ENCODE data around the gene SHISA5. TPM values are rescaled to one million over a fixed set of nuclear protein-coding genes. Genes with fewer than 3 reads are reported as not detected.

Gene SHISA5
- total RNA-seq, 5 donors from 2014 or later (not counting 1 experiment from before 2014, with no cell fraction given), result 156 to 258 (median 217) TPM

DNA sequence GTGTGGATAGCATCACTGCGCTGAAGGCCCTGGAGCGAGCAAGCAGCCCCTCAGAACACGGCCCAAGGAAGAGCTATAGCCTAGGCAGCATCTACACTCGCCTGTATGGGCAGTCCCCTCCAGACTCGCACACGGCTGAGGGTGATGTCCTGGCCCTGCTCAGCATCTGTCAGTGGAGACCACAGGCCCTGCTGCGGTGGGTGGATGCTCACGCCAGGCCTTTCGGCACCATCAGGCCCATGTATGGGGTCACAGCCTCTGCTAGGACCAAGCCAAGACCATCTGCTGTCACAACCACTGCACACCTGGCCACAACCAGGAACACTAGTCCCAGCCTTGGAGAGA is 36.9 kb downstream of the SHISA5 start:
- ChIA-PET POLR2A (interaction anchor here in 1 of 2 donors (0.5 kb wide), 1 partner anchor 26 kb away, joined by 3 read pairs; no protein-coding TSS in a partner anchor), CTCF (interaction anchor here in 1 of 2 donors (1.3 to 2.9 kb wide), 2 partner anchors 31 to 40 kb away, joined by 5 to 13 read pairs; no protein-coding TSS in a partner anchor)
- H3K4me3 ChIP-seq (ENCODE audit: control insufficient read depth in 1 of 2, extremely low read depth in 1 of 2, low read length in 1 of 2), result peak overlapping the region; percentile 67 to 85
- H3K27ac ChIP-seq (ENCODE audit: low read length), result peak overlapping the region; percentile 98
- no peaks in the 10 kb centered on the region for H3K27me3 Mint-ChIP-seq
- H3K4me1 ChIP-seq (ENCODE audit: control insufficient read depth in 1 of 2, extremely low read depth in 1 of 2, insufficient read depth in 2 of 2, low read length in 2 of 2), result peaks cover 18 to 77% of the 10 kb centered on the region in 2 experiments
- no peaks in the 10 kb centered on the region for H3K27me3 ChIP-seq (replicated peaks in 1 of 2; ENCODE audit: control insufficient read depth in 2 of 2, extremely low read depth in 1 of 2, insufficient read depth in 2 of 2, low read length in 1 of 2)
- H3K36me3 ChIP-seq (ENCODE audit: control insufficient read depth in 2 of 2, extremely low read depth in 1 of 2, insufficient read depth in 1 of 2, low read length in 1 of 2), result peaks cover 0 to 38% of the 10 kb centered on the region in 2 donors
- peaks cover 22% of the 10 kb centered on the region for H3K36me3 Mint-ChIP-seq
- H3K9me3 Mint-ChIP-seq, result no peaks in the 10 kb centered on the region
- ATAC-seq (replicated peaks in 1 of 4), result no peak
- H3K9me3 ChIP-seq, result no peaks in the 10 kb centered on the region
- DNase-seq, result no peak
- peak overlapping the region; percentile 94 to 95 for H3K27ac Mint-ChIP-seq
- WGBS (ENCODE audit: insufficient coverage), result 47% methylated on average over 8 of the region's 9 CpGs
- peaks cover 52 to 61% (median 59%) of the 10 kb centered on the region in 3 donors for H3K4me1 Mint-ChIP-seq
- H3K4me3 Mint-ChIP-seq, result peak overlapping the region; percentile 83 to 88 (median 85)

DNA sequence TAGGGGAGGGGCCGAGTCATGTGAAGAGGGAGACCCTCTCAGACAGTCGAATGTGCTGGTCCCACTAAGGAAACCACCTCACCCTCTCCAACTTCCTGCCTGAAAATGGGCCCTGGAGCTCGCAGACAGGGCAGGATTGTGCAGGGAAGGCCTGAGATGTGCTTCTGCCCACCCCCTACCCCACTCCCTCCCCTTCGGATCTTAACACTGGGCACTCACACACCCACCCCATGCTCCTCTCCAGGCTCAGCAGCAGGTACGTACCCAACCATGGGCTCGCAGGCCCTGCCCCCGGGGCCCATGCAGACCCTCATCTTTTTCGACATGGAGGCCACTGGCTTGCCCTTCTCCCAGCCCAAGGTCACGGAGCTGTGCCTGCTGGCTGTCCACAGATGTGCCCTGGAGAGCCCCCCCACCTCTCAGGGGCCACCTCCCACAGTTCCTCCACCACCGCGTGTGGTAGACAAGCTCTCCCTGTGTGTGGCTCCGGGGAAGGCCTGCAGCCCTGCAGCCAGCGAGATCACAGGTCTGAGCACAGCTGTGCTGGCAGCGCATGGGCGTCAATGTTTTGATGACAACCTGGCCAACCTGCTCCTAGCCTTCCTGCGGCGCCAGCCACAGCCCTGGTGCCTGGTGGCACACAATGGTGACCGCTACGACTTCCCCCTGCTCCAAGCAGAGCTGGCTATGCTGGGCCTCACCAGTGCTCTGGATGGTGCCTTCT is 37.4 kb downstream of the SHISA5 start:
- peak overlapping the region; percentile 67 to 85 for H3K4me3 ChIP-seq (ENCODE audit: control insufficient read depth in 1 of 2, extremely low read depth in 1 of 2, low read length in 1 of 2)
- no peaks in the 10 kb centered on the region for H3K27me3 Mint-ChIP-seq

DNA sequence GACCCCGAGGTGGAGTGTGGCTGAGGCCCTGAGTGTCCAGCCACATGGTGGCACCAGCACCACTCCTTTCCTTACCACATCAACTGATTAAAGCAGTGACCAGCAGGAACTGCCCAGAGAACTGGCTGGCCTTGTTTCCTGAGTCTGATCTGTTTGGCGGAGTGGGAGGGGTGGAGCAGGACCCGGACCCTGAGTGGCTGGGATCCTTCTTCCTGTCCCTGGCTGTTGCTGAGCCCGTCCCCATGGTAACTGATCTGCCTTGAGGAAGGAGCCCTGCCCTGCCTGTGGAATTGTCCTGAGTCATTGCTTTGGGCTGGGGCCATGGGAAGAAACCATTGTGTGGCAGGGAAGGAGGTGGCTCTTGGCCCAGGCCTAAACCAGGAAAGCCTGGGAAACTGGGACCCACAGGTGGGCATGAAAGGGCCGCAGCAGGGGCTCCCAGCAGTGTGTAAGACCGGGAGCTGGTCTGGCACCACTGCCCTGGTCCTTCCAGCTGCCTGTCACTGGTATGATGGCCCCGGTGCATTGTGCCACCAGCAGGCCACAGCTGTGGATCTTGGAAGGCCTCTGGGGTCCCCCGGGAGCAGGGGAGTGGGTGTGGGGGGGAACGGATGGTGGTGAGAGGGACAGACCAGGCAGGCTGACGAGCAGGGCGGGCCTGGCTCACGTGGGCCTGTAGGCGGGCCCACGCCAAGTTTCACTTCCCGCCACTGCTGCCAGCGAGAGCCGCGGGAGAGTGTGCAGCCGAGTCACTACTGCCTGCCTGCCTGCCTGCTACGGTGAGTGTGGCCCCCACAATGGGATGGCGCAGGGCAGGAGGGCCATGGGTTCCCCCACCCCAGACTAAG is 38.2 kb downstream of the SHISA5 start:
- Mint-ChIP-seq H3K9me3 (no peaks in the 10 kb centered on the region), H3K27me3 (no peaks in the 10 kb centered on the region), H3K4me3 (peak overlapping the region; percentile 83 to 88 (median 85)), H3K36me3 (peaks cover 29% of the 10 kb centered on the region), H3K4me1 (peaks cover 55 to 58% (median 55%) of the 10 kb centered on the region in 3 donors), H3K27ac (peak overlapping the region; percentile 94 to 95)
- Histone ChIP-seq H3K36me3 (ENCODE audit: control insufficient read depth in 2 of 2, extremely low read depth in 1 of 2, insufficient read depth in 1 of 2, low read length in 1 of 2) (peaks cover 0 to 42% of the 10 kb centered on the region in 2 donors), H3K9me3 (no peaks in the 10 kb centered on the region), H3K4me3 (ENCODE audit: control insufficient read depth in 1 of 2, extremely low read depth in 1 of 2, low read length in 1 of 2) (peak overlapping the region; percentile 67 to 85), H3K4me1 (ENCODE audit: control insufficient read depth in 1 of 2, extremely low read depth in 1 of 2, insufficient read depth in 2 of 2, low read length in 2 of 2) (peaks cover 13 to 63% of the 10 kb centered on the region in 2 experiments), H3K27ac (ENCODE audit: low read length) (peak overlapping the region; percentile 98), H3K27me3 (replicated peaks in 1 of 2; ENCODE audit: control insufficient read depth in 2 of 2, extremely low read depth in 1 of 2, insufficient read depth in 2 of 2, low read length in 1 of 2) (no peaks in the 10 kb centered on the region)
- ChIA-PET CTCF (interaction anchor here (0.6 to 2.9 kb wide), 3 partner anchors 30 to 474 kb away, joined by 3 to 13 read pairs (median 4); no protein-coding TSS in a partner anchor), POLR2A (interaction anchor here (0.6 to 1.1 kb wide), 3 partner anchors 26 to 55 kb away, joined by 3 read pairs; partner anchors contain the start of gene CCDC51 (in 1 of the 2))
- peak; percentile 58 to 83 (median 72) for DNase-seq
- peak; percentile 93 to 96 (median 96) for ATAC-seq (replicated peaks in 1 of 4)
- WGBS (ENCODE audit: insufficient coverage), result 21% methylated on average over 7 of the region's 21 CpGs

More for the DNA sequence above, 37.4 kb downstream of the SHISA5 start:
- Mint-ChIP-seq H3K9me3 (no peaks in the 10 kb centered on the region), H3K4me3 (peak overlapping the region; percentile 83 to 88 (median 85)), H3K27ac (peak overlapping the region; percentile 94 to 95), H3K36me3 (peaks cover 22% of the 10 kb centered on the region), H3K4me1 (peaks cover 52 to 59% (median 58%) of the 10 kb centered on the region in 3 donors)
- DNase-seq (peak in 18 of 35 experiments; percentile 13 to 50 (median 24)), ATAC-seq (replicated peaks in 1 of 4) (peak; percentile 49 to 65 (median 55))
- 5% methylated on average over 15 of the region's 19 CpGs for WGBS (ENCODE audit: insufficient coverage)
- peaks cover 0 to 38% of the 10 kb centered on the region in 2 donors for H3K36me3 ChIP-seq (ENCODE audit: control insufficient read depth in 2 of 2, extremely low read depth in 1 of 2, insufficient read depth in 1 of 2, low read length in 1 of 2)
- H3K4me1 ChIP-seq (ENCODE audit: control insufficient read depth in 1 of 2, extremely low read depth in 1 of 2, insufficient read depth in 2 of 2, low read length in 2 of 2), result peaks cover 16 to 71% of the 10 kb centered on the region in 2 experiments
- no peaks in the 10 kb centered on the region for H3K9me3 ChIP-seq
- CTCF ChIA-PET, result interaction anchor here in 1 of 2 donors (1.0 to 2.9 kb wide), 3 partner anchors 31 to 54 kb away, joined by 3 to 13 read pairs (median 5); no protein-coding TSS in a partner anchor
- peak overlapping the region; percentile 98 for H3K27ac ChIP-seq (ENCODE audit: low read length)
- POLR2A ChIA-PET, result interaction anchor here (0.5 to 1.1 kb wide), 4 partner anchors 26 to 54 kb away, joined by 3 read pairs; partner anchors contain the start of gene CCDC51 (in 1 of the 2)
- H3K27me3 ChIP-seq (replicated peaks in 1 of 2; ENCODE audit: control insufficient read depth in 2 of 2, extremely low read depth in 1 of 2, insufficient read depth in 2 of 2, low read length in 1 of 2), result no peaks in the 10 kb centered on the region

DNA sequence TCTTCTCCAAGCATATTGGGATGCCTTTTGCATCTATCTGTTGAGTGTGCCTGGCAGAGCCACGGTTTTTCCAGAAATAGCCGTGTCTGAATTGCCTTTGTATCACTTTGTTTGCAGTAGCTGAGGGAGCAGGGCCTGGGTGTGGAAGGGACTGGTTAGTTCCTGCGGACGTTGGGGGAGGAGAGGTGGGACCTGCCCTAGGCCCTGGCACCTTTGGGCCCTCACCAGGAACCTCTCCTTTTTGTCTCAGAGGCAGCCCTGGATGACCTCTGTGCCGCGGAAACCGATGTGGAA is 38.8 kb downstream of the SHISA5 start:
- H3K9me3 ChIP-seq, result no peaks in the 10 kb centered on the region
- ChIA-PET POLR2A (no interaction called here), CTCF (no interaction called here)
- H3K27me3 Mint-ChIP-seq, result no peaks in the 10 kb centered on the region
- no peak for ATAC-seq (replicated peaks in 1 of 4)
- peak overlapping the region; percentile 98 for H3K27ac ChIP-seq (ENCODE audit: low read length)
- H3K4me3 ChIP-seq (ENCODE audit: control insufficient read depth in 1 of 2, extremely low read depth in 1 of 2, low read length in 1 of 2), result no peak overlapping the region
- peaks cover 31% of the 10 kb centered on the region for H3K36me3 Mint-ChIP-seq
- peaks cover 0 to 46% of the 10 kb centered on the region in 2 donors for H3K36me3 ChIP-seq (ENCODE audit: control insufficient read depth in 2 of 2, extremely low read depth in 1 of 2, insufficient read depth in 1 of 2, low read length in 1 of 2)
- H3K4me1 ChIP-seq (ENCODE audit: control insufficient read depth in 1 of 2, extremely low read depth in 1 of 2, insufficient read depth in 2 of 2, low read length in 2 of 2), result peaks cover 9 to 58% of the 10 kb centered on the region in 2 experiments
- H3K4me3 Mint-ChIP-seq, result peak overlapping the region; percentile 83 to 88 (median 85)
- peaks cover 51 to 57% (median 54%) of the 10 kb centered on the region in 3 donors for H3K4me1 Mint-ChIP-seq
- H3K27ac Mint-ChIP-seq, result peak overlapping the region; percentile 94 to 95
- no peaks in the 10 kb centered on the region for H3K27me3 ChIP-seq (replicated peaks in 1 of 2; ENCODE audit: control insufficient read depth in 2 of 2, extremely low read depth in 1 of 2, insufficient read depth in 2 of 2, low read length in 1 of 2)
- DNase-seq, result no peak
- H3K9me3 Mint-ChIP-seq, result no peaks in the 10 kb centered on the region
- WGBS (ENCODE audit: insufficient coverage), result 94% methylated on average over 2 of the region's 7 CpGs

DNA sequence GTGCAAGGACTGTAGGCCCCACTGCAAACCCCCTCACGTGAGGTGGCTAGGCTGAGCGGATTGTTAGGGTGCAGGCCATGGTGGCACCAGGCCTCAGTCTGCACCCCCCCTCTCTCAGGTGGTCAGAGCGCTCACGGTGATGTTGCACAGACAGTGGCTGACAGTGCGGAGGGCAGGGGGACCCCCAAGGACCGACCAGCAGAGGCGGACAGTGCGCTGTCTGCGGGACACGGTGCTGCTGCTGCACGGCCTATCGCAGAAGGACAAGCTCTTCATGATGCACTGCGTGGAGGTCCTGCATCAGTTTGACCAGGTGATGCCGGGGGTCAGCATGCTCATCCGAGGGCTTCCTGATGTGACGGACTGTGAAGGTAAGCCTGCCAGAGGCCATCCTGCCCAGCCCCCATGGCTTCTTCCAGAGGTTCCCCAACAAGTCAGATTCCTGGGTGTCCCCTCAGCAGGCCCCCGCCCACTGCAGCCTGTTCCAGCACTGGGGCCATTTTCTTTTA is 39.2 kb downstream of the SHISA5 start:
- H3K9me3 Mint-ChIP-seq, result no peaks in the 10 kb centered on the region
- DNase-seq (no peak), ATAC-seq (replicated peaks in 1 of 4) (no peak)
- H3K27ac Mint-ChIP-seq, result peak overlapping the region in 1 of 2 donors; percentile 95
- H3K36me3 ChIP-seq (ENCODE audit: control insufficient read depth in 2 of 2, extremely low read depth in 1 of 2, insufficient read depth in 1 of 2, low read length in 1 of 2), result peaks cover 0 to 46% of the 10 kb centered on the region in 2 donors
- WGBS (ENCODE audit: insufficient coverage), result 97% methylated on average over 15 of the region's 17 CpGs
- peaks cover 28% of the 10 kb centered on the region for H3K36me3 Mint-ChIP-seq
- H3K4me1 Mint-ChIP-seq, result peaks cover 47 to 53% (median 50%) of the 10 kb centered on the region in 3 donors
- ChIA-PET CTCF (no interaction called here), POLR2A (interaction anchor here in 1 of 2 donors (0.5 kb wide), 1 partner anchor 10 kb away, joined by 3 read pairs; no protein-coding TSS in a partner anchor)
- H3K4me3 ChIP-seq (ENCODE audit: control insufficient read depth in 1 of 2, extremely low read depth in 1 of 2, low read length in 1 of 2), result no peak overlapping the region
- H3K27ac ChIP-seq (ENCODE audit: low read length), result no peak overlapping the region
- no peaks in the 10 kb centered on the region for H3K9me3 ChIP-seq
- peaks cover 7 to 54% of the 10 kb centered on the region in 2 experiments for H3K4me1 ChIP-seq (ENCODE audit: control insufficient read depth in 1 of 2, extremely low read depth in 1 of 2, insufficient read depth in 2 of 2, low read length in 2 of 2)
- H3K4me3 Mint-ChIP-seq, result peak overlapping the region in 1 of 3 donors; percentile 83
- H3K27me3 Mint-ChIP-seq, result no peaks in the 10 kb centered on the region
- no peaks in the 10 kb centered on the region for H3K27me3 ChIP-seq (replicated peaks in 1 of 2; ENCODE audit: control insufficient read depth in 2 of 2, extremely low read depth in 1 of 2, insufficient read depth in 2 of 2, low read length in 1 of 2)
